Measurements from ENCODE around the gene SLC5A10.

GRCh38 chr17:18968345-18968744 lies 16.4 kb downstream of the SLC5A10 start:
- TF ChIP-seq CTCF (optimal IDR thresholded peaks at IDR 0.05 in 1 of 3, IDR thresholded peaks at IDR 0.05 in 1 of 3, conservative IDR thresholded peaks at IDR 0.05 in 1 of 3; ENCODE audit: extremely low read depth in 1 of 3, insufficient read depth in 2 of 3, low read length in 3 of 3): no peak
- no peak for TF ChIP-seq EZH2 (IDR thresholded peaks at IDR 0.05; ENCODE audit: low read length)

Data from keratinocyte (primary cell).